Hepatocyte (in vitro differentiated cells): Measurements from ENCODE around the gene CEACAM6. TPM values are rescaled to one million over a fixed set of nuclear protein-coding genes. Genes with fewer than 3 reads are reported as not detected.

Experiments used
- DNase-seq: peaks from one replicate; pipeline ENCODE4 v3.0.0-alpha.2; 2016; ENCODE audit warnings: low spot score
- H2AFZ ChIP-seq: fragments of 200-600 bp; sonication (generic); 2 replicates; pipeline ENCODE4 v1.6.0; 2016; ENCODE audit warnings: antibody characterized with exemption, mild to moderate bottlenecking
- H3K27ac ChIP-seq: fragments of 200-600 bp; sonication (generic); 2 replicates; pipeline ENCODE4 v1.5.1; 2016; ENCODE audit warnings: mild to moderate bottlenecking
- H3K27me3 ChIP-seq: fragments of 200-600 bp; sonication (generic); 2 replicates; pipeline ENCODE4 v1.6.1; 2016
- H3K36me3 ChIP-seq: fragments of 200-600 bp; sonication (generic); replicated peaks from 2 replicates; pipeline ENCODE4 v1.5.1; 2016; ENCODE audit warnings: low read depth; ENCODE audit not compliant: insufficient read depth
- H3K4me1 ChIP-seq: fragments of 200-600 bp; sonication (generic); 2 replicates; pipeline ENCODE4 v1.5.1; 2016; ENCODE audit warnings: mild to moderate bottlenecking, moderate library complexity; ENCODE audit not compliant: insufficient read depth
- H3K4me2 ChIP-seq: fragments of 200-600 bp; sonication (generic); 2 replicates; pipeline ENCODE4 v1.6.0; 2016
- H3K4me3 ChIP-seq: fragments of 200-600 bp; sonication (generic); 2 replicates; pipeline ENCODE4 v1.5.1; 2016; ENCODE audit warnings: mild to moderate bottlenecking
- H3K79me2 ChIP-seq: fragments of 200-600 bp; sonication (generic); 2 replicates; pipeline ENCODE4 v1.6.0; 2017; ENCODE audit warnings: mild to moderate bottlenecking
- H3K9me2 ChIP-seq: fragments of 200-600 bp; sonication (generic); replicated peaks from 2 replicates; pipeline ENCODE4 v1.6.0; 2017; ENCODE audit warnings: mild to moderate bottlenecking; ENCODE audit not compliant: insufficient read depth
- H3K9me3 ChIP-seq: fragments of 200-600 bp; sonication (generic); 2 replicates; pipeline ENCODE4 v1.5.1; 2016; ENCODE audit warnings: low read depth, mild to moderate bottlenecking
- H4K20me1 ChIP-seq: fragments of 200-600 bp; sonication (generic); 2 replicates; pipeline ENCODE4 v1.6.0; 2016; ENCODE audit warnings: mild to moderate bottlenecking; ENCODE audit not compliant: insufficient read depth, poor library complexity, severe bottlenecking
- CTCF ChIP-seq: fragments of 200-600 bp; sonication (generic); IDR thresholded peaks from 2 replicates; pipeline ENCODE4 v1.5.1; 2016; ENCODE audit warnings: antibody characterized with exemption, mild to moderate bottlenecking; ENCODE audit not compliant: poor library complexity
- EZH2 ChIP-seq: fragments of 200-600 bp; sonication (generic); IDR thresholded peaks from 2 replicates; pipeline ENCODE4 v1.6.1; 2016; ENCODE audit warnings: antibody characterized with exemption, mild to moderate bottlenecking, borderline replicate concordance
- EZH2phosphoT487 ChIP-seq: fragments of 200-600 bp; sonication (generic); IDR thresholded peaks from one replicate; pipeline ENCODE4 v1.6.1; 2018; ENCODE audit warnings: antibody characterized with exemption, mild to moderate bottlenecking, low read depth, moderate library complexity; ENCODE audit not compliant: unreplicated experiment, severe bottlenecking
- WGBS: methylation state at CpG from one replicate; pipeline ENCODE4 v1.1.6; 2016; ENCODE audit warnings: low lambda C conversion rate; ENCODE audit errors: missing lambda C conversion rate; 5-methylcytosine and 5-hydroxymethylcytosine counted together
- polyA plus RNA-seq: library from polyadenylated mRNA; unstranded; fragments of >200 nt; fragmentation: Nextera tagmentation; extraction: Ambion mirVana; gene quantifications from 2 replicates; pipeline ENCODE4 v1.2.1, GENCODE V29; 2016
- total RNA-seq: library from RNA; depleted of rRNA; stranded (reverse); fragments of >200 nt; gene quantifications from 2 replicates; pipeline ENCODE4 v1.2.3, GENCODE V29; 2014

CEACAM6 gene
- total and polyA plus RNA-seq, 2 experiments from 2014 or later: 4.5 to 7.9 TPM

GRCh38 chr19:41808663-41809566, 53.6 kb downstream of the CEACAM6 start:
- Histone ChIP-seq H3K36me3 (no peaks in the 10 kb centered on the region), H3K9me3 (no peaks in the 10 kb centered on the region), H4K20me1 (no peaks in the 10 kb centered on the region), H3K4me3 (no peak overlapping the region), H3K4me1 (no peaks in the 10 kb centered on the region), H3K79me2 (no peaks in the 10 kb centered on the region), H3K27ac (no peak overlapping the region), H3K27me3 (no peaks in the 10 kb centered on the region), H3K9me2 (no peaks in the 10 kb centered on the region), H3K4me2 (no peak overlapping the region), H2AFZ (no peak overlapping the region)
- TF ChIP-seq CTCF (no peak), EZH2phosphoT487 (no peak), EZH2 (no peak)
- no peak for DNase-seq
- 87% methylated on average over 15 of the region's 16 CpGs for WGBS

GRCh38 chr19:41810301-41810700, 55.0 kb downstream of the CEACAM6 start:
- WGBS: 68% methylated on average over 4 of the region's 4 CpGs
- H3K27me3 ChIP-seq: no peaks in the 10 kb centered on the region
- H3K36me3 ChIP-seq: no peaks in the 10 kb centered on the region
- no peaks in the 10 kb centered on the region for H3K9me3 ChIP-seq
- no peak overlapping the region for H3K4me2 ChIP-seq
- TF ChIP-seq CTCF (no peak), EZH2phosphoT487 (no peak), EZH2 (no peak)
- H4K20me1 ChIP-seq: no peaks in the 10 kb centered on the region
- no peaks in the 10 kb centered on the region for H3K9me2 ChIP-seq
- no peak overlapping the region for H3K4me3 ChIP-seq
- no peak overlapping the region for H3K27ac ChIP-seq
- DNase-seq: no peak
- no peak overlapping the region for H2AFZ ChIP-seq
- no peaks in the 10 kb centered on the region for H3K79me2 ChIP-seq
- H3K4me1 ChIP-seq: no peaks in the 10 kb centered on the region

GRCh38 chr19:41811036-41811435, 55.7 kb downstream of the CEACAM6 start:
- 65% methylated on average over 3 of the region's 3 CpGs for WGBS
- H3K79me2 ChIP-seq: no peaks in the 10 kb centered on the region
- H3K36me3 ChIP-seq: no peaks in the 10 kb centered on the region
- no peak overlapping the region for H3K4me2 ChIP-seq
- H3K9me3 ChIP-seq: no peaks in the 10 kb centered on the region
- no peak overlapping the region for H3K27ac ChIP-seq
- no peak overlapping the region for H3K4me3 ChIP-seq
- no peaks in the 10 kb centered on the region for H3K4me1 ChIP-seq
- H3K9me2 ChIP-seq: no peaks in the 10 kb centered on the region
- TF ChIP-seq CTCF (no peak), EZH2 (no peak)
- no peak for DNase-seq
- no peaks in the 10 kb centered on the region for H3K27me3 ChIP-seq
- no peaks in the 10 kb centered on the region for H4K20me1 ChIP-seq
- no peak overlapping the region for H2AFZ ChIP-seq
